GM19463 (cell line): ENCODE measurements around the gene GSDMA.

Experiments
- ATAC-seq: cut with Tn5 transposase; IDR thresholded peaks from one replicate; pipeline ENCODE4 v1.9.1; 2021; ENCODE audit warnings: mild to moderate bottlenecking, moderate library complexity; ENCODE audit not compliant: unreplicated experiment

GSDMA gene

GRCh38 chr17:39954876-39955275 is 7.9 kb upstream of the GSDMA start:
- ATAC-seq, result no peak

DNA sequence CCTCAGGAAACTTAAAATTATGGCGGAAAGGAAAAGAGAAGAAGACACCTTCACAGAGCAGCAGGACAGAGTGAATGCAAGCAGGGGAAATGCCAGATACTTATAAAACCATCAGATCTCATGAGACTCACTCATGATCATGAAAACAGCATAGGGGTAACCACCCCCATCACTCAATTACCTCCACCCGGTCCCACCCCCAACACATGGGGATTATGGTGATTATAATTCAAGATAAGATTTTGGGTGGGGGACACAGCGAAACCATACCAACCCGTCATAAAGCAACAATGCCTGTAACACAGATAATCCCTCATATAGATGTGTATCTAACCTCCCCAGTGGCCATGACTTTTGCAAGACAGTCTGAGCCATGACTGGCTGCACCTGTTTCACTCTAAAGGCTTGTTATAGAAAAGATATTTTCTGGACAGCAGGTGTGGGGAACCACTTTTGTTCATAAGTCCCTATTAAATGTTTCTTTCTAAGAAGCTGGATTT is 7.0 kb upstream of the GSDMA start:
- ATAC-seq, result no peak

DNA sequence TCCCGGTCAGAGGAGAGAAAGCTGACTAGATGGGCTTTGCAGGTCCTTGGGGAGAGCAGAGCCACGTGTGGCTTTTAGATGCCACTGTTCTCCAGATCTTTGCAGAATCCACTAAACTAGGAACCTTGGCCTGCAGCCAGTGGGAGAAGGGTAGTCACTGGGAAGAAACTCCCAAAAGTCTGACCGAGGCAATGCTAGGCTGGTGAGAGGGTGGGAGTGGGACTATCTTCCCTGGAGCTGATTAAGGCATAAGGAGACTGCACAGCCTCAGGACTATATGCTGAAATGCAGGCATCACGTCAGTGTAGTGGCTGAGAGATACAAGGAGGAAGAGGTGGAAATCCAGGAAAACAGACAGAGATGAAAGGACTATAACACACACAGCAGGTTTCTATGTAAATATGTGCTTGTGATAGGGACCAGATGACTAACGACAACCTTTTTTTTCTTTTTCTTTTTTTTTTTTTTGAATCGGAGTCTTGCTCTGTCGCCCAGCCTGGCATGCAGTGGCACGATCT is 2.2 kb upstream of the GSDMA start:
- ATAC-seq, result no peak

DNA sequence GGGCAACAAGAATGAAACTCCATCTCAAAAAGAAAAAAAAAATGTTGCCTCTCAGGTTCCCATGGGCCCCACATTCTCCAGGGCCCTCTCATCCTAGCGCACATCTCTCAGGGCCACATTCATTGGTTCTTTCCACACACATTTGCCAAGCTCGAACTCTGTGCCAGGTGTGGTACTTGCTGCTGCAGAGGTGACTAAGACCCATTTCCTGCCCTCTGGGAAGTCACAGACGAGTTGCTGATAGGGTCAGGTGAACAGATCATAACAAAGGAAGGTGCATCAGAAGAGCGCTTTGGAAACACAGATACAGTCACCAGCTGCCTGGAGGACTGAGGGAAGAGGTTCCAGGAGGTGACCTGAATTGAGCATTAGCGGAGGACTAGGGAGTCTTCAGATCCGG is 1.0 kb downstream of the GSDMA start:
- no peak for ATAC-seq

- ATAC-seq, result no peak
These were observed 2.4 kb downstream of the GSDMA start for GRCh38 chr17:39965017-39965699.

DNA sequence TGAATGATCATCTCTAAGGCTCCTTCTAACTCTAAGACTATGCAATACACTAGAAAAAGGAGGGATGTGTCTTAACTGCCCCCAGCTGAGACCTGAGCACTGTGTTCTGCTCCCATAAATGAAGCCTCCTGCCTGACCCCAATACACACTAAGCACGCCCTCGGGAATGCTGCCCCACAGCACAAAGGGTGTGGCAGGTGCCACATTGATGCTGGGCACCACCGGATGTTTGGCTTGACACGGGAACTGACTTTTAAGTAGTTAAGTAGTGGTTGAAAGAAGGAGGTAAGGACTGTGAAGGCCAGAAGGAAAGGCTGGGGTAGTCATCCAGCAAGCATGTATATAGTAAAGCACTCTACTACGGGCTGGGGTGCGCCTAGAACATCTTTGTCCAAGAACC is 4.0 kb downstream of the GSDMA start:
- no peak for ATAC-seq

DNA sequence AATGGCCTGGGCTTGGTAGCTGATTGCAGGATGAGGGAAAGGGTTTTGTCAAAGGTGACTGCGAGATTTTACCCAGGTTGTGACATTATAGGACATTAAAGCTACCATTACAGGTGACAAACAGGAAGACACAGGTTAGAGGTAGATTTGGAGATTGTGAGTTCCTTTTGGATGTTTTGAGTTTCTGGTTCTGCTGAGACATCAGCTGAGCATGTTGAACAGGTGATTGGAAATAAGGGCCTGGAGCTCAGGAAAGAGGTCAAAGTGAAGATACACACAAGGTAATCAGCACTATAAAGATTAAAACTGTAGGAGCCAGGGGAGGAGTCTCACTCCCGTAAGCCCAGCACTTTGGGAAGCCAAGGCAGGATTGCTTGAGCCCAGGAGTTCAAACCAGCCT is 6.0 kb downstream of the GSDMA start:
- ATAC-seq, result no peak

- ATAC-seq, result no peak
These were observed 6.6 kb downstream of the GSDMA start for GRCh38 chr17:39969375-39969774.

GRCh38 chr17:39970157-39970692 is 7.4 kb downstream of the GSDMA start:
- no peak for ATAC-seq

DNA sequence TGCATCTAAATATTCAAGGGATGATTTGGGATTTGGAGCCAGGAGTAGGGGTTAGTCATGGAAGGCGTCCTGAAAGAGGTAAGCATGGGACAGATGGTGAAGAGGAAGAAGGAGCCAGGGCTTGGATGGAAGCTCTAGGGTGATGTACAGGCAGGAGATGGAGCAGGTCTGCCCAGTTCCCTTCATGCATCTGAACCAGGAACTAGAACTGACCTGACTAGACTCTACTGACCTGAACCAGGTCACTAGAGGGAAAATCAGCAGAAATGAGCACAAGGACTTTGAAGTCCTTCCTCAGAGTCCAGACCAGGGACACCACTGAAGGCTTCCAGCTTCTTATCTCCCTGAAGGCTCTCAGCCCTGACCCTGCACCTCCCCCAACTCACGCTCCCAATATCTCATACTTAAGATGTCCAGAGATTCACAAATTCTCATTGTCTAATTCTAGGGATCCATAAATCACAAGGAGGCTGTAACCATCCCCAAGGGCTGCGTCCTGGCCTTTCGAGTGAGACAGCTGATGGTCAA is 8.3 kb downstream of the GSDMA start:
- ATAC-seq, result no peak

- ATAC-seq, result no peak
These were observed 9.5 kb downstream of the GSDMA start for GRCh38 chr17:39972271-39972670.

GRCh38 chr17:39973496-39973895 is 10.7 kb downstream of the GSDMA start:
- no peak for ATAC-seq

DNA sequence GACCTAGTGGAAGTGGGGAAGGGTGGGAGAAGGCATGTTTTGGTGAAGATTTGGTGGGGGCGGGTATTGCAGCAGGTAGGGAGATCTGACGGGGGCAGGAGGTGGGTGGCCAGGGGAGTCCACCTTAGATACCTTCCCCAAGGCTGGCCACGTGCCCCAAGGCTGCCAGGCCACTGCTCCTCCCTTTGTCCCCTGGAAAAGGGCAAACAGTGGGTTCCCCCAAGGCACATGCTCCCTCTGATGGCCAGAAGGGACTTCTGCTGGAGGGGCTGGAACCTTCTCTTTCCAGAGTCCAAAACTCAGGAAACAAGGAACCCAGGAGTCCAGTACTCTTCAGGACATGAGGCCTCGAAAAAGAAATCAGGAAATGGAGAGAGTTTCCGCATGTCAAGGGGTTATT is 11.6 kb downstream of the GSDMA start:
- no peak for ATAC-seq

DNA sequence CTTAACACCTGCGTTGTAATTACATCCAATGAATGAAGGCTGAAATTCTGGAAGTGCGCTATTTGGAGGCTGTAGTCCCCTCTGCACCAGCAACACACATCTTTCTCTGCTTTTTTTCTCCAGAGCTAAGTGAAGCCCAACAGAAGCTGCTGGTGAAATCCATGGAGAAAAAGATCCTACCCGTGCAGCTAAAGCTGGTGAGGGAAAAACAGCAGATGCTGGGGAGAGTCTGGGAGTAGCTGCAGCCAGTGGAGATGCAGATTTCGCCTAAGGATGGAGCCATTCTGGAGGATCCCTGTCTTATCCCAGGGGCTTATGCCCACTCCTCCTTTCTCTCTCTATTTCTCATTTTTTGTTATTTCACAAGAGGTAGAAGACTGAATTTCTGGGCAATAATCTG is 13.0 kb downstream of the GSDMA start:
- no peak for ATAC-seq

DNA sequence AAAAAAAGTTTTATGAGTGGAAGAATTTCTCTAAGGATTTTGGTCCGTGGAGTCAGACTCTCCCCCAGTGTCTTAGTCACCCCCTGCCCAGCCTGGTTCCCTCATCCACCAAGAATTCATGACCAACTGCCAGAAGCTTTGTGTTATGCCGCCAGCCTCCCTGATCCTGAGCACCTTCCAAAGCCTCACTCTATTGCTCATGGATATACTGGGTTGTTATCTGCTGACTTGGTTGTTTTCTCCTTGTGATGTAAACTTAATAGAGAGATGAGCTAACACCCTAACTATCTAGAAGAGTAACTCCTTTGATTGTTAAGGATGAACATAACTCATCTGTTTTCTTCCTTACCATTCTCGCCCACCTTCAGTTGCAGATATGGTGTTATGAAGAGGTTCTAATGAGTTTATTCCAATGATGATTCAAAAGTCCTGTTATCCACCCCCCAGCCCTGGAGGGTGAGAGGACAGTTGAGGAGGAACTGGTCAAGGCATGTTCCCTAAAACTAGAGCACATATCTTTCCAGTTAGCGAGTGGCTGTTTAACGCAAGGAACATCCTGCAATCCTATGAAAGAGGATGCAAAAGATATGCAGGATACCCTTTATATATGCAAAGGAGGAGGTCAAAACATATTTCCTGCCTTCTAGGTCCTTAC is 16.3 kb downstream of the GSDMA start:
- no peak for ATAC-seq

GRCh38 chr17:39979893-39980350 is 17.1 kb downstream of the GSDMA start:
- ATAC-seq, result peak; percentile 3

DNA sequence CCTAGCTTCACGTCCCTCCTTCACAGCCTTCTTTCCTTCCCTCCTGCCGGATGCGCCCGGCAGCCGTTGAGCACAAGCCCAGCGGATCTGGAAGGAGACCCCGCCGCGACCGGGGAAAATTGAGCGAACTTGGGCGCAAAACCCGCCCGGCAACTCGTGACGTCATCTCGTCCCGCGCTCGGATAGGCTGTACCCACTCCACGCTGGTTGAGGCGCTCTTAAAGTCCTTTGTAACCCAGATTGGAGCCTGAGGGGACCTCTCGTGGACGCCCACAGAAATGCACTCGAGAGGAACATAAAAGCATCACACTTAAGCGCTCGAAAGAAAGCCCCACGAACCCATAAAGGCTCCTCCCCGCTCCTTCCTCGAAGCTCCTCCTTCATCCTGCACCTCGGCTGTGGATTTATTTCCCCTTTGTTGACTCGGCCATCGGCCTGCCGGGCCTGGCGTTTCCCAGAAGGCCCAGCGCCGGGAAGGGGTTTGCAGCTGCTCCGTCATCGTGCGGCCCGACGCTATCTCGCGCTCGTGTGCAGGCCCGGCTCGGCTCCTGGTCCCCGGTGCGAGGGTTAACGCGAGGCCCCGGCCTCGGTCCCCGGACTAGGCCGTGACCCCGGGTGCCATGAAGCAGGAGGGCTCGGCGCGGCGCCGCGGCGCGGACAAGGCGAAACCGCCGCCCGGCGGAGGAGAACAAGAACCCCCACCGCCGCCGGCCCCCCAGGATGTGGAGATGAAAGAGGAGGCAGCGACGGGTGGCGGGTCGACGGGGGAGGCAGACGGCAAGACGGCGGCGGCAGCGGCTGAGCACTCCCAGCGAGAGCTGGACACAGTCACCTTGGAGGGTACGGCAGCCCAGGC is 17.8 kb downstream of the GSDMA start, which contains the start of gene PSMD3:
Gene PSMD3 (plus strand): TSS at position 457 of the 856 bp plus-strand sequence. CDS start 164 bp downstream, at position 621.
- ATAC-seq, result peak; percentile 96

GRCh38 chr17:39981207-39981741 is 18.5 kb downstream of the GSDMA start:
- no peak for ATAC-seq

DNA sequence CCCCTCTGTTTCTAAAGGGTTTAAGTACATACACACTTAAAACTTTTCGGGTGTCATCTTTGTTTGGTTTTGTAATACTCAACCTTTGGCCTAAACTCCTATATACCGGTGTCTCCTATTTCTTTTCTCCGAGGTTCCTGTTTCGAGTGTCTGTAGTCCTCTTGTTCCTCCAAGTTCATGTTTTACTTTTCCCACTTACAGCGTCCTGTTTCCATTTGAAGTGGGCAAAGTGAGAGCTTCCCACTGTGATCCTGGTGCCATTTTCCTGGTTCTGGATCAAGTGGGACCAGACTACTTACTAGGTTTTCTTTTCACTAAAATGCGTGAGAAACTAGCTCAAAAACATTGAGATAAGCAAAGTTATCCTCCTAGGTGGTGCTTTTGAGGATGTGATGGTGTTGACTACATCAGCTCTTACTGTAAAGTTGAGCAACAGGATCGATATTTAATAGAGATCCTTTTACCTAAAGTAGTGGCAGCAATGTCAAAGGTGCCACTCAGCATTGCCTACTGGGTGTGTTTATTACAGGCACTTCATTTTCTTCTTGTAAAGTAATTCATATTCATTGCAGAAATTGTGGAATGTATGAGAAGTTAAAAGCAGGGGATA is 19.1 kb downstream of the GSDMA start:
- no peak for ATAC-seq

DNA sequence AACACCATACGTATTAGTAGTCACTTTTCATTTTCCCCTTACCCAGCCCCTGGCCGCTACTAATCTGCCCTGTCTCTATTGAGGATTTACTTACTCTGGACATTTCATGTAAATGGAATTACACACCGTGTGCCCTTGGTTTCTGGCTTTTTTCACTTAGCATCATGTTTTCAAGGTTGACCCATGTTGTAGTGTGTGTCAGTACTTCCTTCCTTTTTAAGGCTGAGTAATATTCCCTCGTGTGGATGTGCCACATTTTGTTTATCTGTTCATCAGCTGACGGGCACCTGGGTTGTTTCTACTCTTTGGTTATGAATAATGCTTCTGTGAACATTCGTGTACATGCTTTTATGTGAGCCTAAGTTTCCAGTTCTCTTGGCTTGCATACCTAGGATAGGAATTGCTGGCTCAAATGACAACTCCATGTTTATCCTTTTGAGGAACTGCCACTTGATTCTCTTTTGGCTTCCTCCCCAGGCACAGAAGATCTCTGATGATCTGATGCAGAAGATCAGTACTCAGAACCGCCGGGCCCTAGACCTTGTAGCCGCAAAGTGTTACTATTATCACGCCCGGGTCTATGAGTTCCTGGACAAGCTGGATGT is 25.5 kb downstream of the GSDMA start:
- ATAC-seq, result no peak
